GM21737 (cell line): ENCODE measurements around the gene DEPDC1.
"Not testable (repeated sequence)": the region's sequence is repeated elsewhere in the genome, so short reads cannot be mapped to it uniquely, and the experiment has no call there.

Experiments
- ATAC-seq: cut with Tn5 transposase; IDR thresholded peaks from one replicate; pipeline ENCODE4 v1.9.1; 2021; ENCODE audit warnings: mild to moderate bottlenecking, moderate library complexity; ENCODE audit not compliant: unreplicated experiment

The DEPDC1 gene

GRCh38 chr1:68476626-68477025 is 20.3 kb downstream of the DEPDC1 start:
- ATAC-seq: not testable (repeated sequence)

- ATAC-seq: no peak
Measured at GRCh38 chr1:68473060-68473459, 23.8 kb downstream of the DEPDC1 start.

GRCh38 chr1:68470388-68470970 is 26.4 kb downstream of the DEPDC1 start:
- ATAC-seq: no peak

GRCh38 chr1:68464891-68465290 is 32.0 kb downstream of the DEPDC1 start:
- no peak for ATAC-seq

- no peak for ATAC-seq
Measured at GRCh38 chr1:68460935-68461334, 35.9 kb downstream of the DEPDC1 start.

- ATAC-seq: no peak
Measured at GRCh38 chr1:68459796-68460195, 37.1 kb downstream of the DEPDC1 start.

- ATAC-seq: no peak
Measured at GRCh38 chr1:68459091-68459490, 37.8 kb downstream of the DEPDC1 start.

- no peak for ATAC-seq
Measured at GRCh38 chr1:68456202-68456601, 40.7 kb downstream of the DEPDC1 start.

GRCh38 chr1:68454534-68454933 is 42.3 kb downstream of the DEPDC1 start:
- ATAC-seq: no peak

GRCh38 chr1:68453060-68453670 is 43.7 kb downstream of the DEPDC1 start:
- ATAC-seq: no peak

GRCh38 chr1:68449901-68450300 is 47.0 kb downstream of the DEPDC1 start, which contains the start of gene RPE65:
Gene RPE65 (minus strand): TSS chr1:68449954. CDS start chr1:68449905, 49 bp downstream.
- no peak for ATAC-seq

- no peak for ATAC-seq
Measured at GRCh38 chr1:68448365-68448764, 48.5 kb downstream of the DEPDC1 start.

GRCh38 chr1:68445709-68446108 is 51.2 kb downstream of the DEPDC1 start:
- no peak for ATAC-seq

GRCh38 chr1:68442822-68443556 is 53.9 kb downstream of the DEPDC1 start:
- ATAC-seq: no peak

- no peak for ATAC-seq
Measured at GRCh38 chr1:68442006-68442405, 54.9 kb downstream of the DEPDC1 start.

GRCh38 chr1:68438310-68438709 is 58.6 kb downstream of the DEPDC1 start:
- no peak for ATAC-seq

GRCh38 chr1:68433395-68433794 is 63.5 kb downstream of the DEPDC1 start:
- no peak for ATAC-seq

- ATAC-seq: no peak
Measured at GRCh38 chr1:68431076-68431475, 65.8 kb downstream of the DEPDC1 start.

GRCh38 chr1:68429233-68429808 is 67.6 kb downstream of the DEPDC1 start:
- ATAC-seq: no peak

GRCh38 chr1:68426594-68426993 is 70.3 kb downstream of the DEPDC1 start:
- no peak for ATAC-seq
